Retinal pigment epithelial cell (primary cell): ENCODE data around the gene ATP2B3.

ENCODE experiments used
- DNase-seq: peaks from one replicate; pipeline ENCODE4 v3.0.0-alpha.2; 2010; ENCODE audit warnings: low read depth
- H3K4me3 ChIP-seq: 2 replicates; pipeline ENCODE4 v1.5.1; 2011; ENCODE audit warnings: mild to moderate bottlenecking, low read length, control low read depth, moderate library complexity
- TF ChIP-seq, protein P1 (sequence below): conservative IDR thresholded peaks from 2 replicates; pipeline ENCODE4 v1.5.1; 2011; ENCODE audit warnings: low read depth, low read length, control low read depth, inconsistent platforms

Gene ATP2B3

DNA sequence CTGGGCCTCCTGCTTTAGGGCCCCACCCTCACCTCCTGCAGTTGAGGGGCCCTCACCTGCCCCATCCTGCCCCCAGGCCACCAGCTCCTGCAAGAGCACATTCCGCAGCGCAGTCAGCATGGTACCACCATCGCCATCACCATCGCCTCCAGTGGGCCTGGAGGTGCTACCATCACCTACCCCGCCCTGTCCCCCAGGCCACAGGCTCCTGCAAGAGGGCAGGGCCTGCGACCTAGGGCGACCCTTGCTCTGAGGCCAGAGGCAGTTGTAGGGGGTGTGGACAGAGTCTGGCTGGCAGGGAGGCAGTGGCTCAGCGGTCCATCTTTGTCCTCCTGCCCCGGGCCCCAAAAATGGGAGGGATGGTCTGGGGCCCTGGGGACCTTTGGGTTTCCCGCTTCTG, 43.2 kb upstream of the ATP2B3 start:
- no peak overlapping the region for H3K4me3 ChIP-seq
- no peak for DNase-seq
- TF ChIP-seq, protein P1, sequence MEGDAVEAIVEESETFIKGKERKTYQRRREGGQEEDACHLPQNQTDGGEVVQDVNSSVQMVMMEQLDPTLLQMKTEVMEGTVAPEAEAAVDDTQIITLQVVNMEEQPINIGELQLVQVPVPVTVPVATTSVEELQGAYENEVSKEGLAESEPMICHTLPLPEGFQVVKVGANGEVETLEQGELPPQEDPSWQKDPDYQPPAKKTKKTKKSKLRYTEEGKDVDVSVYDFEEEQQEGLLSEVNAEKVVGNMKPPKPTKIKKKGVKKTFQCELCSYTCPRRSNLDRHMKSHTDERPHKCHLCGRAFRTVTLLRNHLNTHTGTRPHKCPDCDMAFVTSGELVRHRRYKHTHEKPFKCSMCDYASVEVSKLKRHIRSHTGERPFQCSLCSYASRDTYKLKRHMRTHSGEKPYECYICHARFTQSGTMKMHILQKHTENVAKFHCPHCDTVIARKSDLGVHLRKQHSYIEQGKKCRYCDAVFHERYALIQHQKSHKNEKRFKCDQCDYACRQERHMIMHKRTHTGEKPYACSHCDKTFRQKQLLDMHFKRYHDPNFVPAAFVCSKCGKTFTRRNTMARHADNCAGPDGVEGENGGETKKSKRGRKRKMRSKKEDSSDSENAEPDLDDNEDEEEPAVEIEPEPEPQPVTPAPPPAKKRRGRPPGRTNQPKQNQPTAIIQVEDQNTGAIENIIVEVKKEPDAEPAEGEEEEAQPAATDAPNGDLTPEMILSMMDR = no peak

DNA sequence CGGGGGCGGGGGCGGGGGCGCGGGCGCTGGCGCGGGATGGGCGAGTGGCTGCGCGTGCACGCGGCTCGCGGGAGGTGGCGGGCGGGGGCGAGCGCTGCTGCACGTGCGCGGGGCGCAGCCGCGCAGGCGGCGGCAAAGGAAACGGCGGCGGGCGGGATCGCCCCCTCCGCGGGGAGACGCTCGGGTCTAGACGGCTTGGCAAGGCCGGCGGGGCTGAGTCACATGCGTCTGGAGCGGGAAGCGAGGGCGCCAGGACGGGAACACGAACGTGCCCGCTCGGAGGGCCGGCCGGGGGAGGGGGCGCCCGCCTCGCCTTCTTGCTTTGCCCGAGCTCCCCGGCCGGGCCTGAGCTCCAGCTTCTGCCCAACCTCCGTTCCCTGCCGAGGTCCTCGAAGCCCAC, 42.7 kb upstream of the ATP2B3 start:
- TF ChIP-seq, protein P1 = no peak
- DNase-seq = no peak
- H3K4me3 ChIP-seq = no peak overlapping the region

DNA sequence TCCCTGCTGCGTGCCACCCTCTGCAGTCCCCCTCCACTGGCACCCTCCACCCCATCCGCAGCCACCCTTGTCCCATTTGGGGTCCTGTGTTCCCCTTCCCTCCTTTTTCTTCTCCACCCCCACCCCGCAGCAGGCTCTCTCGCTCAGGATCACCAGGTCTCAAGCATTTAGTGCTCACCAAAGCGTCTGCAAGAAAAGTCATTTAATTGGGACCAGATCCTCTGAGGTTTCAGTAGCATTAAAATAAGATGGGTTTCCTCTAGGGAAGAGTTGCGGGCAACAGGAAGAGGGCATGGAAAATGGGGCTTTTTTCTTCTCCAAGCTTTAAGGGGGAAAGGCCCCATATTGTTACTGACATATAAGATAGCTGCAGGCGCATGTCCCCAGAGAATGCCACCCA, 42.2 kb upstream of the ATP2B3 start:
- H3K4me3 ChIP-seq = no peak overlapping the region
- TF ChIP-seq, protein P1 = no peak
- no peak for DNase-seq

DNA sequence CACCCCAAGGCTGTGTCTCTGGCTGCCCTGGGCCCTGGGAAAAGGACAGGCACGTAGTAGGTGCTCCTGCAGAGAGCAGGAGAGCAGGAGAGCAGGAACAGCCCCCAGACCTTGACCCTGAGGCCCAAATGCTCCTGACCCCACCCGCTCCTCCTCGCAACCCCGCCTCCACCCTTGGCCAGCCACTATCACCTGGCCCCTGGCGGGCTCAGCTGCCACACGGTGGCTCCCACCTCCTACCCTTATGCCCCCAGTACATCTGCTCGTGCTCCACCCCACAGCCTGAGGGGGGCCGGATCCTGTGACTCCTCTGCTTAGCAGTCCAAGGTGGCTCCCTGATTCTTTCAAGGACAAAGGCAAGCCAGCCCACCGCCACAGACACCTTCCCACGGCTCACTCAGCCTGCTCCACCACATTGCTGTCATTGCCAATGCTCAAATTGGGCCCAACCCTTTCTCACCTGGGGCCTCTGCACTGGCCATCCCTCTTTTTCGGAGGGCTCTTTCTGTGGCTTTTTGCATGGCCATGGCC, 41.6 kb upstream of the ATP2B3 start:
- no peak overlapping the region for H3K4me3 ChIP-seq
- TF ChIP-seq, protein P1 = no peak
- DNase-seq = no peak

DNA sequence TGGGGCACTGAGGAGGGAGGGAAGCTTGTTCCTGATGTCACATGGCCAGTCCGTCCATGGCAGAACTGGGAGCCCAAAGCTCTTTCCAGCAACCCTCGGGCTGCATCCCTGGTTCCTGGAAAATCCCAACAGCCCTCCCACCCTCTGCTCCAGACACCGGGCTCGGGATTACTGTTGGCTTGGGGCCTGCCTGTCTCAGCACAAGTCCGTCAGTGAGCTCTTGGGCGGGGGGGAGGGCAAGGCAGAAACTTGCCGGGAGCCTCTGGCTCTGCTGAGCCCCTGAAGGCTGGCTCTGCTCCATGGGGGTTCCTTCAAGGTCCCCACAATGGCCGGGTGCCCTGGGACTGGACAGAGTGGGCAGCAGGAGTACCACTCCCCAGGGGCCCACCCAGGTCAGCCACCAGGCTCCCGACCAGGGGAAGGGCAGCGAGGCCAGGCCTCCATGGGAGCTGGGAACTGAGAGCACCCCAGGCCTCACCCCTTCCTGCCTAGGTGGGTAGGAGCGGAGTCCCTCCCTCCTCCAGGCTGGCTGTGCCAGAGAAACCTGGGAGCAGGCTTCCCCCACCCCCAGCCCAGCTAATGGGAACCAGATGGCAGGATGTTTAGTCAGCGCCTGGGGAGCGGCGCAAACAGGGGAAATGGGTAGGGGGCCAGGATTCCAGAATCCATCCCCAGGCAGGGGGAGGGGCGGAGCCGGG, 40.6 kb upstream of the ATP2B3 start:
- no peak for DNase-seq
- no peak overlapping the region for H3K4me3 ChIP-seq
- TF ChIP-seq, protein P1 = no peak

DNA sequence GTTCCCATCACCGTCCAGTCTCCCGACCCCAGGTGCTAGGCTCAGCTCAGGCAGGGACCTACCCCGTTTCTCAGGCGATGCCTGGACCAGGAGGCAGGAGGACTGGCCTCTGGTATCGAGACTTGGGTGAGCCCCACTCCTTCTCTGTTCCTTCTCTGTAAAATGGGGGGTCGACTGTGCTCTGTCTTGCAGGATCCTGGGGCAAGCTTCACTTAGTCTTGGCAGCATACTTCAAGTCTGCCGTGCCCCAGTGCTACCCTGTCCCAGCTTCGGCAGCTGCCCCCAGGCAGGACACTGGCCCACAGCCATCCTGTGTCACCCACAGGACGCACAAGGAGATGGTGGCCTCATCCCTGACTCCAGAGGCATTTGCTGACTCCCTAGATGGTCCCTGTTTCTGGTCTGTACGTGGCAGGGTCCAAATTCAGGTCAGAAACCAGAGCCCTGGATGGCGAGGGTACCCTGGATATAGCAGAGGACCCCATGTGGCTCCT, 40.0 kb upstream of the ATP2B3 start:
- no peak for DNase-seq
- no peak overlapping the region for H3K4me3 ChIP-seq
- TF ChIP-seq, protein P1 = no peak

DNA sequence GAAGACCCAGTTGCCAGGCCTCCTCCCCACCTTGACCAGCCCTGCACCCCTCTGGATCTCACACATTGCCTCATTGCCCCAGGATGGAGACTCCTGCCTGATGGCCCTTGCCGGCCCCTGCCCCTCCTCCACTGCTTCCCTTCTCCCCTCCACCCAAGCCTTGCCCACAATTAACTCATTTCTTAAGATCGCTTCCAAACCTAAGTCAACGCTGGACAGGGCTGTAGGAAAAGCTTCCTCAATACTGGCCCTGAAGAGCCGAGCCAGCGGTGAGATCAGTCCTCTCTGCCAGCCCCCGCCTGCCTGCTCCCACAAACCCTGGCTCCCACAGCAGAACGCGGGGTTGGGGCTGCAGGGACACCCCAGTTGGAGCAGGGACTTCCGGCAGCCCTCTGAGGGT, 39.5 kb upstream of the ATP2B3 start:
- H3K4me3 ChIP-seq = no peak overlapping the region
- no peak for DNase-seq
- TF ChIP-seq, protein P1 = no peak
